HepG2 (cell line): ENCODE data around the gene TBX10. TPM values are rescaled to one million over a fixed set of nuclear protein-coding genes. Genes with fewer than 3 reads are reported as not detected.

Source experiments
- ATF5 ChIP-seq: sonication (generic); formaldehyde crosslinking; IDR thresholded peaks from 2 replicates; pipeline ENCODE4 v1.4.0; 2020; ENCODE audit warnings: mild to moderate bottlenecking, low read depth, missing genetic modification reagents
- CEBPG ChIP-seq: IDR thresholded peaks from 2 replicates; pipeline ENCODE4 v1.6.1; 2016
- EP300 ChIP-seq, 3 experiments: sonication (generic) in 1 of 3; formaldehyde crosslinking in 1 of 3; IDR thresholded peaks; 2 replicates each; pipeline versions ENCODE4 v1.5.1 to v1.6.1; 2011 to 2020; ENCODE audit warnings: low read depth in 2 of 3, low read length in 2 of 3, borderline replicate concordance in 1 of 3, improper control_type of control experiment in 1 of 3, mild to moderate bottlenecking in 1 of 3, missing genetic modification reagents in 1 of 3, moderate library complexity in 1 of 3
- GATA4 ChIP-seq: sonication (generic); IDR thresholded peaks from 2 replicates; pipeline ENCODE4 v1.6.1; 2016; ENCODE audit warnings: antibody characterized with exemption, low read depth, borderline replicate concordance
- IKZF4 ChIP-seq: sonication (generic); formaldehyde crosslinking; IDR thresholded peaks from 2 replicates; pipeline ENCODE4 v1.5.1; 2020; ENCODE audit warnings: borderline replicate concordance, mild to moderate bottlenecking, low read depth, missing genetic modification reagents; ENCODE audit errors: not compliant biosample characterization
- NFKBIZ ChIP-seq: IDR thresholded peaks from 2 replicates; pipeline ENCODE4 v1.6.1; 2018; ENCODE audit warnings: missing genetic modification reagents, missing compliant biosample characterization
- RAD21 ChIP-seq: fragments of 450-650 bp; formaldehyde crosslinking; IDR thresholded peaks from 2 replicates; pipeline ENCODE4 v1.5.0; 2020; ENCODE audit warnings: mild to moderate bottlenecking
- RBFOX2 ChIP-seq: fragments of 200-400 bp; formaldehyde crosslinking; IDR thresholded peaks from 2 replicates; pipeline ENCODE4 v1.6.1; 2017; ENCODE audit warnings: low read depth, mild to moderate bottlenecking, low read length
- RFXAP ChIP-seq: sonication (generic); formaldehyde crosslinking; IDR thresholded peaks from 2 replicates; pipeline ENCODE4 v1.4.0; 2020; ENCODE audit warnings: missing genetic modification reagents, borderline replicate concordance
- SMARCE1 ChIP-seq: fragments of 450-650 bp; IDR thresholded peaks from 2 replicates; pipeline ENCODE4 v1.6.1; 2017; ENCODE audit warnings: borderline replicate concordance
- STAG1 ChIP-seq: sonication (generic); formaldehyde crosslinking; IDR thresholded peaks from 2 replicates; pipeline ENCODE4 v1.4.0; 2020; ENCODE audit warnings: missing genetic modification reagents
- UBTF ChIP-seq: sonication (generic); formaldehyde crosslinking; IDR thresholded peaks from 2 replicates; pipeline ENCODE4 v1.4.0; 2020; ENCODE audit warnings: mild to moderate bottlenecking, missing genetic modification reagents
- ZMYM3 ChIP-seq: sonication (generic); formaldehyde crosslinking; IDR thresholded peaks from 2 replicates; pipeline ENCODE4 v1.5.1; 2020; ENCODE audit warnings: mild to moderate bottlenecking, missing genetic modification reagents
- ZNF121 ChIP-seq: sonication (generic); formaldehyde crosslinking; IDR thresholded peaks from 2 replicates; pipeline ENCODE4 v1.5.0; 2020; ENCODE audit warnings: mild to moderate bottlenecking, missing genetic modification reagents
- ZNF24 ChIP-seq: fragments of 450-650 bp; IDR thresholded peaks from 2 replicates; pipeline ENCODE4 v1.6.1; 2017; ENCODE audit warnings: antibody characterized with exemption, mild to moderate bottlenecking
- ZNF280D ChIP-seq: sonication (generic); formaldehyde crosslinking; IDR thresholded peaks from 2 replicates; pipeline ENCODE4 v1.5.1; 2020; ENCODE audit warnings: mild to moderate bottlenecking, missing genetic modification reagents
- ZNF503 ChIP-seq: sonication (generic); formaldehyde crosslinking; IDR thresholded peaks from 2 replicates; pipeline ENCODE4 v1.4.0; 2020; ENCODE audit warnings: missing genetic modification reagents
- ZNF704 ChIP-seq: sonication (generic); formaldehyde crosslinking; IDR thresholded peaks from 2 replicates; pipeline ENCODE4 v1.8.1; 2023; ENCODE audit warnings: mild to moderate bottlenecking, inconsistent platforms, moderate library complexity, missing genetic modification reagents, borderline replicate concordance
- ZNF747 ChIP-seq: sonication (generic); formaldehyde crosslinking; IDR thresholded peaks from 2 replicates; pipeline ENCODE4 v1.8.1; 2023; ENCODE audit warnings: missing genetic modification reagents, mild to moderate bottlenecking, borderline replicate concordance
- ZNF784 ChIP-seq: sonication (generic); formaldehyde crosslinking; IDR thresholded peaks from 2 replicates; pipeline ENCODE4 v1.5.1; 2020; ENCODE audit warnings: missing genetic modification reagents, mild to moderate bottlenecking, borderline replicate concordance
- polyA plus RNA-seq, 8 experiments: library from polyadenylated mRNA; depleted of rRNA in 3 of 8; stranded (reverse) in 7 of 8; unstranded in 1 of 8; fragments of >200 nt; fragmentation: Illumina TruSeq in 4 of 8; extraction: Trizol in 4 of 8; gene quantifications; 2 replicates each; pipeline versions ENCODE4 v1.2.1 to v1.2.3, GENCODE V29; 2011 to 2016; ENCODE audit warnings: low read depth in 4 of 8, missing spikeins in 1 of 8, mixed read lengths in 1 of 8; ENCODE audit not compliant: insufficient read depth in 1 of 8
- total RNA-seq, 5 experiments: library from RNA; depleted of rRNA; stranded (reverse); fragments of >200 nt; fragmentation: Illumina TruSeq; extraction: Trizol; gene quantifications; 2 replicates each; pipeline ENCODE4 v1.2.3, GENCODE V29; 2016; ENCODE audit warnings: low read depth in 1 of 5

The TBX10 gene
- total and polyA plus RNA-seq, 2 of the 13 experiments (the other 11 are each of a cell fraction or from before 2014, with no cell fraction given) = 0.27 to 1.7 TPM

GRCh38 chr11:67630943-67631331 is 8.6 kb downstream of the TBX10 start (continued):
- TF ChIP-seq GATA4 (no peak), ZNF784 (CRISPR knock-in tag) (no peak), ZNF704 (CRISPR knock-in tag) (no peak), RFXAP (no peak; the same call in 1 of the 2 replicates), ZNF747 (CRISPR knock-in tag) (no peak), ZMYM3 (CRISPR knock-in tag) (peak; percentile 97), SMARCE1 (no peak), STAG1 (no peak), ZNF24 (no peak), ZNF280D (CRISPR knock-in tag) (0 out of 2 replicates have a peak, but pooled peaks have one; percentile 14), UBTF (CRISPR knock-in tag) (no peak), ATF5 (CRISPR knock-in tag) (0 out of 2 replicates have a peak, but pooled peaks have one; percentile 3), CEBPG (no peak), IKZF4 (CRISPR knock-in tag) (no peak), EP300 (IDR thresholded peaks at IDR 0.05; ENCODE audit: low read depth in 2 of 2, low read length in 2 of 2) (no peak), EP300 (CRISPR knock-in tag; IDR thresholded peaks at IDR 0.05; ENCODE audit: borderline replicate concordance) (0 out of 2 replicates have a peak, but pooled peaks have one; percentile 0), RAD21 (CRISPR knock-in tag) (no peak), NFKBIZ (no peak), ZNF503 (CRISPR knock-in tag) (no peak), ZNF121 (CRISPR knock-in tag) (0 out of 2 replicates have a peak, but pooled peaks have one; percentile 11), RBFOX2 (no peak)
